ENCODE results near the gene TP53BP2.

Gene TP53BP2

DNA sequence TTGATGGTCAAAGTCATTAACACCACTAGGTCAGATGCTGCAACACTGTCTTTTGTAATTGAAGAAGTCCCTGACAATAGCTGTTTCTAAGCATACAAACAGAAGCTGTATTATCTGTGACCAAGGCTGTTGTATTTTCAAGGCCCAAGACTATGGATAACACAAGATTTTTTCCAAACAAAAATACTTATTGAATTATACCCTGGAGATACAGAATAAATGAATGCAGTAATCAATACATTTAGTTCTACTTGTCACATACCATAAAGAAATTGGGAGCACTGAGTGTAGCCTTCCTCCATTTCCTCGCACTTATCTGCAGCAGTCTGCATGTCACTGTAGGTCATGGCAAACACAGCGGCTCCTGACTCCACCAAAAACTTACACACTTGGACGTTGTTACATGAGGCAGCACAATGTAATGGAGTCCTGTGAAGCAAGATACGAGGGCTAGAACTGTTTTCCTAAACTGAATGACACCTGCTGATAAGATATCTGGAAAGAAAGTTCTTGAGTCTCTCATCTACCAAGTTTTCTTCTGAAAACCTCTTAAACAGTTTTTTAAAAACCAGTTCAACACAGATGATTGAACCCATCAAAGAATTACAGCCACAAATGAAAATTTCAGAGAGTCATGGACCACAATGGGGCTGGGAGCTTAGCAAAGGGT is 56.9 kb downstream of the TP53BP2 start:
- Histone ChIP-seq H3K9ac (ENCODE audit: low read depth, low read length) (no peak overlapping the region), H3K4me3 (ENCODE audit: low read depth in 1 of 2, low read length in 2 of 2) (no peak overlapping the region), H2AFZ (ENCODE audit: low read depth, low read length) (no peak overlapping the region), H3K36me3 (ENCODE audit: insufficient read depth, low read length) (peaks cover 52% of the 10 kb centered on the region), H3K27me3 (ENCODE audit: insufficient read depth, low read length, poor library complexity) (no peaks in the 10 kb centered on the region), H3K4me2 (ENCODE audit: insufficient read depth, low read length) (no peak overlapping the region), H3K27ac (ENCODE audit: low read length) (no peak overlapping the region), H3K4me1 (ENCODE audit: insufficient read depth, low read length) (no peaks in the 10 kb centered on the region), H3K9me3 (ENCODE audit: insufficient read depth, low read length, severe bottlenecking) (no peaks in the 10 kb centered on the region), H4K20me1 (ENCODE audit: insufficient read depth, low read length) (no peaks in the 10 kb centered on the region; the same call in 1 of the 2 replicates), H3K79me2 (ENCODE audit: insufficient read depth, low read length) (no peaks in the 10 kb centered on the region)
- ATAC-seq (ENCODE audit: insufficient read depth, low read depth): no peak
- TF ChIP-seq, protein P1, sequence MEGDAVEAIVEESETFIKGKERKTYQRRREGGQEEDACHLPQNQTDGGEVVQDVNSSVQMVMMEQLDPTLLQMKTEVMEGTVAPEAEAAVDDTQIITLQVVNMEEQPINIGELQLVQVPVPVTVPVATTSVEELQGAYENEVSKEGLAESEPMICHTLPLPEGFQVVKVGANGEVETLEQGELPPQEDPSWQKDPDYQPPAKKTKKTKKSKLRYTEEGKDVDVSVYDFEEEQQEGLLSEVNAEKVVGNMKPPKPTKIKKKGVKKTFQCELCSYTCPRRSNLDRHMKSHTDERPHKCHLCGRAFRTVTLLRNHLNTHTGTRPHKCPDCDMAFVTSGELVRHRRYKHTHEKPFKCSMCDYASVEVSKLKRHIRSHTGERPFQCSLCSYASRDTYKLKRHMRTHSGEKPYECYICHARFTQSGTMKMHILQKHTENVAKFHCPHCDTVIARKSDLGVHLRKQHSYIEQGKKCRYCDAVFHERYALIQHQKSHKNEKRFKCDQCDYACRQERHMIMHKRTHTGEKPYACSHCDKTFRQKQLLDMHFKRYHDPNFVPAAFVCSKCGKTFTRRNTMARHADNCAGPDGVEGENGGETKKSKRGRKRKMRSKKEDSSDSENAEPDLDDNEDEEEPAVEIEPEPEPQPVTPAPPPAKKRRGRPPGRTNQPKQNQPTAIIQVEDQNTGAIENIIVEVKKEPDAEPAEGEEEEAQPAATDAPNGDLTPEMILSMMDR (IDR thresholded peaks at IDR 0.05; ENCODE audit: borderline replicate concordance, extremely low read depth, low read length, poor library complexity, severe bottlenecking): no peak
- no peak for TF ChIP-seq EZH2 (IDR thresholded peaks at IDR 0.05; ENCODE audit: borderline replicate concordance, low read depth, low read length, severe bottlenecking)
- no peak for DNase-seq

- Histone ChIP-seq H3K27me3 (ENCODE audit: insufficient read depth, low read length, poor library complexity) (no peaks in the 10 kb centered on the region), H3K79me2 (ENCODE audit: insufficient read depth, low read length) (no peaks in the 10 kb centered on the region), H3K27ac (ENCODE audit: low read length) (no peak overlapping the region), H3K4me1 (ENCODE audit: insufficient read depth, low read length) (no peaks in the 10 kb centered on the region), H3K9ac (ENCODE audit: low read depth, low read length) (no peak overlapping the region), H2AFZ (ENCODE audit: low read depth, low read length) (no peak overlapping the region), H3K4me3 (ENCODE audit: low read depth in 1 of 2, low read length in 2 of 2) (no peak overlapping the region), H3K4me2 (ENCODE audit: insufficient read depth, low read length) (no peak overlapping the region), H3K36me3 (ENCODE audit: insufficient read depth, low read length) (peaks cover 43% of the 10 kb centered on the region), H3K9me3 (ENCODE audit: insufficient read depth, low read length, severe bottlenecking) (no peaks in the 10 kb centered on the region), H4K20me1 (ENCODE audit: insufficient read depth, low read length) (no peaks in the 10 kb centered on the region)
- DNase-seq: no peak
- TF ChIP-seq EZH2 (IDR thresholded peaks at IDR 0.05; ENCODE audit: borderline replicate concordance, low read depth, low read length, severe bottlenecking): no peak
- TF ChIP-seq, protein P1 (IDR thresholded peaks at IDR 0.05; ENCODE audit: borderline replicate concordance, extremely low read depth, low read length, poor library complexity, severe bottlenecking): no peak
- ATAC-seq (ENCODE audit: insufficient read depth, low read depth): no peak
Measured at GRCh38 chr1:223785808-223786207, 59.9 kb downstream of the TP53BP2 start.

GRCh38 chr1:223784541-223784940 is 61.2 kb downstream of the TP53BP2 start:
- Histone ChIP-seq H3K9me3 (ENCODE audit: insufficient read depth, low read length, severe bottlenecking) (no peaks in the 10 kb centered on the region), H3K4me1 (ENCODE audit: insufficient read depth, low read length) (no peaks in the 10 kb centered on the region), H3K9ac (ENCODE audit: low read depth, low read length) (no peak overlapping the region), H3K27ac (ENCODE audit: low read length) (no peak overlapping the region), H3K27me3 (ENCODE audit: insufficient read depth, low read length, poor library complexity) (no peaks in the 10 kb centered on the region), H3K79me2 (ENCODE audit: insufficient read depth, low read length) (no peaks in the 10 kb centered on the region), H3K4me2 (ENCODE audit: insufficient read depth, low read length) (no peak overlapping the region), H3K4me3 (ENCODE audit: low read depth in 1 of 2, low read length in 2 of 2) (no peak overlapping the region), H2AFZ (ENCODE audit: low read depth, low read length) (no peak overlapping the region), H3K36me3 (ENCODE audit: insufficient read depth, low read length) (peaks cover 52% of the 10 kb centered on the region), H4K20me1 (ENCODE audit: insufficient read depth, low read length) (no peaks in the 10 kb centered on the region)
- ATAC-seq (ENCODE audit: insufficient read depth, low read depth) (no peak), DNase-seq (no peak)
- TF ChIP-seq, protein P1 (IDR thresholded peaks at IDR 0.05; ENCODE audit: borderline replicate concordance, extremely low read depth, low read length, poor library complexity, severe bottlenecking): no peak
- TF ChIP-seq EZH2 (IDR thresholded peaks at IDR 0.05; ENCODE audit: borderline replicate concordance, low read depth, low read length, severe bottlenecking): no peak
